K562 (cell line): ENCODE results near the gene MAP4K1. TPM values are rescaled to one million over a fixed set of nuclear protein-coding genes. Genes with fewer than 3 reads are reported as not detected.

Experiments used
- ATF1 ChIP-seq, 2 experiments: fragments of 450-650 bp in 1 of 2; IDR thresholded peaks; 2 replicates each; pipeline ENCODE4 v1.6.1; 2016; ENCODE audit warnings: missing compliant biosample characterization in 1 of 2, missing genetic modification characterization in 1 of 2
- ERF ChIP-seq: fragments of 450-650 bp; formaldehyde crosslinking; IDR thresholded peaks from 2 replicates; pipeline ENCODE4 v1.4.0; 2020; ENCODE audit warnings: mild to moderate bottlenecking, mixed read lengths
- HES1 ChIP-seq: fragments of 450-650 bp; IDR thresholded peaks from 2 replicates; pipeline ENCODE4 v1.6.1; 2016; ENCODE audit warnings: low read depth, mild to moderate bottlenecking, moderate library complexity
- SFPQ ChIP-seq: fragments of 200-400 bp; formaldehyde crosslinking; IDR thresholded peaks from 2 replicates; pipeline ENCODE4 v1.6.1; 2017; ENCODE audit warnings: mild to moderate bottlenecking, low read depth, low read length, moderate library complexity
- SIN3A ChIP-seq, 2 experiments: fragments of 150-350 bp in 1 of 2; IDR thresholded peaks; 2 replicates each; pipeline ENCODE4 v1.6.1; 2011 to 2016; ENCODE audit warnings: borderline replicate concordance in 2 of 2, low read depth in 2 of 2, low read length in 2 of 2, mild to moderate bottlenecking in 2 of 2, moderate library complexity in 2 of 2; ENCODE audit not compliant: control insufficient read depth in 1 of 2
- polyA plus RNA-seq, 8 experiments: library from polyadenylated mRNA; depleted of rRNA in 4 of 8; stranded (reverse) in 5 of 8; unstranded in 3 of 8; fragments of >200 nt; fragmentation: Nextera tagmentation in 2 of 8; fragmentation: Illumina TruSeq in 1 of 8; extraction: Ambion mirVana in 2 of 8; extraction: Trizol in 1 of 8; gene quantifications; 2 replicates each; pipeline versions ENCODE4 v1.2.1 to v1.2.3, GENCODE V29; 2011 to 2014; ENCODE audit warnings: inconsistent platforms in 1 of 8, missing spikeins in 1 of 8
- total RNA-seq, 7 experiments: library from RNA; depleted of rRNA in 6 of 7; stranded (reverse); fragments of >200 nt in 6 of 7; fragmentation: Illumina TruSeq in 2 of 7; extraction: Trizol in 2 of 7; gene quantifications; 2 replicates each; pipeline versions ENCODE4 v1.2.1 to v1.2.3, GENCODE V29; 2011 to 2021; ENCODE audit warnings: low replicate concordance in 1 of 7

MAP4K1 gene
- total and polyA plus RNA-seq, 9 of the 15 experiments (the other 6 are each of a cell fraction or from before 2014, with no cell fraction given), result 0.14 to 3.2 (median 0.73) TPM; not detected in 1

GRCh38 chr19:38543807-38544568, 73.8 kb downstream of the MAP4K1 start (continued):
- TF ChIP-seq HES1 (peak; percentile 78), ERF (CRISPR knock-in tag) (no peak), SIN3A (IDR thresholded peaks at IDR 0.05; ENCODE audit: borderline replicate concordance in 2 of 2, control insufficient read depth in 1 of 2, low read depth in 2 of 2, low read length in 2 of 2) (peak in 1 of 2 experiments; percentile 55; a peak in 1 of 4 replicates), SFPQ (no peak), ATF1 (CRISPR knock-in tag; IDR thresholded peaks at IDR 0.05) (no peak), ATF1 (tag; IDR thresholded peaks at IDR 0.05) (peak; percentile 96)
